Stimulated activated naive CD8-positive, alpha-beta T cell treated with anti-CD3 and anti-CD28 coated beads, Interleukin-15, Interleukin-2, amounts not matched to agents 100 U/mL and 50 U/mL, for 24 hours (primary cell): ENCODE data around the gene PAF1.
"Not testable (repeated sequence)": the region's sequence is repeated elsewhere in the genome, so short reads cannot be mapped to it uniquely, and the experiment has no call there.

Experiments
- ATAC-seq: fragments of 150-1000 bp; cut with Tn5 transposase; one replicate; pipeline ENCODE4 v1.10.0; 2021
- DNase-seq: peaks from one replicate; pipeline ENCODE4 v3.0.0; 2021

PAF1 gene

DNA sequence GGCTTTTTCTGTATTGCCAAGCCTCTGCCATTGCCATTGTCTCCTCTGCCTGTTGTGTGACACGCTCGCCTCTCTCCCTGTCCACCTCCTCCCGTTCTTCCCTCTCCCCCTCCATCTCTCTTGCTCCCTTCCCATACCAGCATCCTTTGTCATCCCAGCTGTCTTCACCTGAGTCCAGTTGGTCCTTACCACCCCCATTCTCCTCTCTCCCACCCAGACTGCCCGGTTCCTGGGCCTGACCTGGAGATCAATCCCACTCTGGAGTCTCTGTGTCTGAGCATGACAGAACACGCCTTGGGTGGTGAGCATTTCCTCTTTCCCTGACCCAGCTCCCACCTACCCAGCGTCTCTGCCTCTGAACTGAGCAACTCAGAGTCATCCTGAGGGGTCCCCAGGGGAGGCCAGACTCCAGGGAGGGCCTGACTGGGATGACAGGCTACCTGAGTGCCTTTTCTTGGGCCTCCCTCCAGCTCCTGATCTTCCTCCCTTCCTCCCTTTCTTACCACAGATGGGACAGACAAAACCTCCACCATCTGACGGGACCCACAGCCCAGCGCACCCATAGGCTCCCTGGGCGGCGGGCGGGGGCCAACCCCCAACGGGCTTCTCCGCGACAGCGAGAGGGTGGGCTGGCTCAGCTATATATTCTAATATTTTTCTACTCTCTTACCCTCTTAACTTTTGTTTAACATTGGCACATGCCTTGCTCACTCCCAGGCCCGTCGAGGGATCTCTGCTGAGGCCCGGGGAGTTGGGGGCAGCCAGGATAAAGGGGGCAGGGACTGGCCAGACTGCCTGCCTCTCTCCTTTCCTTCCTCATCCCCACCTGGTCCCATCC, 7.7 kb downstream of the PAF1 start:
- DNase-seq = no peak
- ATAC-seq = no peak

DNA sequence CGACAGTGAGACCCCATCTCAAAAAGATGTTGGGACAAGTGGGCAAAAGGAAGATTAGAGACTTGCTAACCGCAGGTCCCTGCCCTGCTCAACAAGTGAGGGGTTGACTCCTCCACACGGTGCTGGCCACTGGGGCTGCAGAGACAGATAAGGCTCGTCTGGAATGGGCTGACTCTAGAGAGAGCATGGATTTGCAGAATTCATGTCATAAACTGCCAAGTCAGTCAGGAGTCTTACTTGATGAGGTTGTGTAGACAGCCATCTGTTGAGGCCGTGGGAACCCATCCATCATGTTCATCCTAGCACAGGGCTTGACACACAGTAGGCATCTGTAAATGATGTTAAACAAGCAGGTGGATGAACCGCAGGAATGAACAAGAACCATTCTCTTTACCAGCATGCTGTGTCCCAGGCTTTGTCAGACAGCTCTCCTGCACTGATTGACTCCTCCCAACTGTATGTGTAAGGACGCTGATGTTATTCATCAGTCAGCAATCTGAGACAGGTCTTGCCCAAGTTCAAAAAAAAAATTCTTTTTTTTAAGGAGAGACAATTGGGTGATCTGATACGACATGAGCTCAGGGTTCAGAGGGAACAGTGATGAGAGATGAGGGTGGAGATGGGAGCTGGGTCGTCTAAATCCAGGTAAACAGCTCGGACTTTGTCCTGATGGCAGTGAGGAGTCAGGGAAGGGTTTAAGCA, 8.8 kb downstream of the PAF1 start:
- DNase-seq (no peak), ATAC-seq (no peak)

GRCh38 chr19:39380521-39381502, 10.1 kb downstream of the PAF1 start:
- DNase-seq (no peak), ATAC-seq (no peak)

DNA sequence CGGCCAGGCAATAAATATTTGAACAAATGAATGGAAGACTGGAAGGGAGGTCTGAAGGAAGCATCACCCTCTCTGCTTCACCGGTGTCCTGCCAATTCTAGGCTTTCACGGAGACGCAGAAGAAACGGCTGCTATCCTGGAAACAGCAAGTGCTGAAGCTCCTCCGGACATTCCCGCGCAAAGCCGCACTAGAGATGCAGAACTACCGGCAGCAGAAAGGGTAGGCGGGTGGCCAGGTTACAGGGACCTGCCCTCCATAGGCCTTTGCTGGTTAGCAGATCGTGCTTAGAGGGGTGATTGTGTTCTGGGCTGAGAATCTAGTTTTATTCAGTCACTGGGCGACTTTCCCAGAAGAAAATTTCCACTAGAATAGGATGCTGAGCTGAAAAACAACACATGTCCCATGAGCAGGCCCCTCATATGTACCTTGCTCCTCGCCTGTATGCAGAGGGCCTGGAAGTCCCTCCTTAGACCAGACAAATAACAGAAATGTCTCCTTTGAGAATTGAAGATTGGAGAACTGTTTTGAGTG, 11.0 kb downstream of the PAF1 start:
- no peak for ATAC-seq
- no peak for DNase-seq

- DNase-seq, ATAC-seq: not testable (repeated sequence)
Measured at GRCh38 chr19:39379366-39379765, 11.5 kb downstream of the PAF1 start.

DNA sequence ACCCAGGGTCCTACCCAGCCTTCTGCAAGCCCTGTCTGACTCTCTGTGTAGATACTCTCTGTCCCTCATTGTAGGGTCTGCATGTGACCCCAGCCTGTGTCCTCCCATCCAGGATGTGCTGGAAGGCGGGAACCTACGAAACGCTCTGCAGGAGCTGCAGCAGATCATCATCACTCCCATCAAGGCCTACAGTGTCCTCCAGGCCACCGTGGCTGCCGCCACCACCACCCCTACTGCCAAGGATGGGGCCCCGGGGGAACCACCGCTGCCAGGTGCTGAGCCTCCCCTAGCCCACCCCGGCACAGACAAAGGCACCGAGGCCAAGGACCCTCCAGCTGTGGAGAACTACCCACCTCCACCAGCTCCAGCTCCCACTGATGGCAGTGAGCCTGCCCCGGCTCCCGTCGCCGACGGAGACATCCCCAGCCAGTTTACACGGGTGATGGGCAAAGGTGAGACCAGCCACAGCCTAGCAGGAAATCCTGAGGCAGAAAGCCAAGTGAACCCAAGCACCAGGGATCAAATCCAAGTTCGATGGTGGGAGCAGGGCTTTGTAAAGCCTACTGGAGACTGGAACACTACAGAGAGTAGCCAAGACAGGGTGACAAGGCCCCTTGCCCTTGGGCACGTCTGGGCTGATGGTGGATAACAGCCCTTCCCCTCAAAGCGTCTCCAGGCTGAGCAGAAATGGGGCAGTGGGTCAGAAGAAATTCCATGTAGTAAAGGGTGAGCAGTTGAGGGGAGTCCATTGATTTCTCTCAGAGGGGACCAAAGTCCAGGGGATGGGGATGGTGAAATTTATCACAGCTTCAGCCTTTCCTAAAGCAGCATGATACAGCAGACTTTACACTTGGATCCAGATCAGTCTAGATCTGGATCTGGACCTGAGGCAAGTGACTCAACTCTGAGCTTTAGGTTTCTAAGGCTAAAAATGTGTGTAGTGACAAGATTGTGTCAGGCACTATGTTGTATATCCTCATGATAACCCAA, 13.2 kb downstream of the PAF1 start:
- no peak for DNase-seq
- no peak for ATAC-seq

- ATAC-seq = no peak
- no peak for DNase-seq
Measured at GRCh38 chr19:39375929-39376328, 15.0 kb downstream of the PAF1 start.

DNA sequence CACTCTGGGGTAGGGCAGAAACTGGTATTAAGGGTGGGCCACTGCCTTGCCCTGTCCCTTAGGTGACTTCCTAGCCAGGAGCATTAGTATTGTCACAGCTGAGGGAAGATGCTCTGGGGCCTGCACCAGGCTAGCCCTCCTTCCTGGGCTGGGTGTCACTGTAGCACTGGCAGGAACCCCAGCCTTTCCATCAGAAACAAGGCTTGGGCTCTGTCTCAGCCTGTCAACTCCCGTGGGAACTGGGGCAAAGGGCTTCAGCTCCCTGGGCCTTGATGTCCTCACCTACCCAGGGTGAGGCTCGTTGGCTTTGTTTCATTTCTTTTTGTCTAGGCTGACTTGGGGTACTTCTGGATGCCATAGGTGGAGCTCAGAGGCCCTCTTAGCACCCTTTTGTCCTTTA, 18.0 kb downstream of the PAF1 start:
- no peak for DNase-seq
- ATAC-seq = no peak

- no peak for DNase-seq
Measured at GRCh38 chr19:39372047-39372802, 18.7 kb downstream of the PAF1 start.

GRCh38 chr19:39370735-39371134, 20.2 kb downstream of the PAF1 start:
- ATAC-seq (no peak), DNase-seq (no peak)

More at GRCh38 chr19:39372047-39372802, 18.7 kb downstream of the PAF1 start:
- ATAC-seq = no peak

GRCh38 chr19:39369200-39369599, 21.7 kb downstream of the PAF1 start:
- DNase-seq = no peak

GRCh38 chr19:39365531-39365930, 25.4 kb downstream of the PAF1 start:
- DNase-seq (no peak), ATAC-seq (no peak)

More at GRCh38 chr19:39369200-39369599, 21.7 kb downstream of the PAF1 start:
- no peak for ATAC-seq

GRCh38 chr19:39363901-39364457, 26.9 kb downstream of the PAF1 start:
- ATAC-seq = no peak
- no peak for DNase-seq

GRCh38 chr19:39362682-39363657, 27.9 kb downstream of the PAF1 start:
- ATAC-seq = no peak
- no peak for DNase-seq

DNA sequence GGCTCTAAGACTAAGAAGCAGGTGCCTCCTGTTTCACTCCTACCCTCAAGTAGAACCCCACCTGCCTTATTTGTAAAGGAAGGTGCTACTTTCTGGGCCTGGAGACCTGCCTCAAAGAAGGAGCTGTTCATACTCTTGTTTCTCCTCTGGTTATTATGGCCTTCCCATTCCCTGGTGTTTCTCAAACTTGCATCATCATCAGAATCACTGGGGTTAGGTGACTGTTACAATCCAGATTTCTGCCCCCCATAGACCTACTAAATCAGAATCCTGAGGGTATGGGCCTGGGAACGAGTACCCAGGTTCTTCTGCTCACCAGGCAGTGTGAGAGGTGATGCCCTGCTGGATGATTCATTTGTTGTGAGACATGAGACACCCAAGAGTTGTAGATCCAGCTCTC, 30.3 kb downstream of the PAF1 start:
- no peak for ATAC-seq
- DNase-seq = no peak

DNA sequence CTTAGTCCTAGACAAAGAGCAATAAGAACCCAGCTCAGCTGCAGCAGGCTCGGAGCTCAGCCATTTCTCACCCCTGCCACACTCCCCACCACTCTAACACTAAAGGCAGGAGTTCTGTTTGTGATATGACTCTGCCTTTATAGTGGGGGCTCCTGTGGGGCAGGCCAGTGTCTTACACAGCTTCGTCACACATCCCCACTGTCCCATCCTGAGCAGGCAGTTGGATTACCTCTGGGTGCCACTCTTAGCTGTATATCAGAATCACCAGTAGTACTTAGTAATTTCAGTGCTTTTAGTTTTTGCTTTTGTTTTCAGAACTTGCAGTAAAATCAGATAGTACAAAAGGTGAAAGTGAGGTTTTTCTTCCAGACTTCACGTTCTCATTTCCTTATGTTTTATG, 31.9 kb downstream of the PAF1 start:
- no peak for DNase-seq
- no peak for ATAC-seq

DNA sequence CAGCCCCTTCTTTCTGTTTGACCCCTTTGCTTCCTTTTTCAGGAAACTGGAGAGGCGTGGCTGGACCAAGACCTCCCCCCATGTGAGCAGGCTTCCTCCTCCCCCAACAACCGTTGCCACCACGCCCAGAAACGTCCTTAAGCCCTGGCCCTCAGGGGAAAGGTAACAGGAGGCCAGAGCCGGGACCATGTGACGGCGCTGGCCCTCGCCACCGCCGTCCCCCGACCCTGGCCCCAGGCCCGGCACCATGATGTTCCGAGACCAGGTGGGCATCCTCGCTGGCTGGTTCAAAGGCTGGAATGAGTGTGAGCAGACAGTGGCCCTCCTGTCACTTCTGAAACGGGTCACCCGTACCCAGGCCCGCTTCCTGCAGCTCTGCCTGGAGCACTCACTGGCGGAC, 34.3 kb downstream of the PAF1 start:
- ATAC-seq (no peak), DNase-seq (no peak)

DNA sequence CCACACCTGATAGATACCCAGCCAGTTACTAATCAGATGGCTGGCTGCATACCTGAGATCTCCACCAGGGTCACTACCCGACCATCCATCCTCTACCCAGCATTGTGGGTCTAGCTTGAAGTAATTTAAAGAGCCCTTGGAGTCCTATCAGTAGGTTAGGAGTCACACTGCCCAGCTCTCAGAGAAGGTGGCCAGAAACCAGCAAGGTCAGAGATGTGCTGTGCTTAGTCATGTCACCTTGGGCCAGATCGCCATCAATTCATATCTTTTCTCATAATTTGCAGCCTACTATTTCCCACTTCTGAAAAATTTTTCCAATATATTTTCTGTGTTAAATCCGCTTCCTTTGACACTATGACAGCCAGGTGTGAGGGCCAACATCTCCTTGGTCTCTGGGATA, 34.8 kb downstream of the PAF1 start:
- no peak for DNase-seq
- ATAC-seq = no peak

DNA sequence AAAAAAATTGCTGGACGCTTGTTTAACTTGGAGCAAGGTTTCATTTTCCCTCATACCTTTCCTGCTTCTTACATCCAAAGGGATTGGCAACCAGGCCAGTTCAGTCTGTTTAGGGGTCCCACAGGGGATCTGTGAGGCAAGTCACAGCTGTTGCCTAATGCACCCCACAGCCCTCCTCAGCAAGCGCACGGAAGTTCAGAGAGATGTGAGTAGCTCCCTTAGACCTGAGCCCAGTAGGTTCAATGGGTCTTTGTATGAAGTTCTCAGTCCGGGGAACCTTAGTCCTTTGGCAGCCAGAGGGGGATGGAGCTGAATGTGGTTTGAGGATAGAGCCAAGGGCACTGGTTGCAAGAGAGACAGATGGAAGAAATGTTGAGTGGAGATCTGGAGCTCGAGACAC, 35.7 kb downstream of the PAF1 start:
- no peak for DNase-seq
- no peak for ATAC-seq
